Activated T-cell treated with anti-CD3 and anti-CD28 coated beads, Interleukin-2, amount 50 U/mL, for 24 hours (primary cell): ENCODE measurements around the gene SCFD2.

Experiments used
- DNase-seq: peaks from one replicate; pipeline ENCODE4 v3.0.0-alpha.2; 2020
- H3K27ac Mint-ChIP-seq: 2 replicates; pipeline ENCODE4 v1.8.0; 2020; ENCODE audit warnings: mild to moderate bottlenecking, mixed read lengths
- H3K27me3 Mint-ChIP-seq: 2 replicates; pipeline ENCODE4 v1.8.0; 2020; ENCODE audit warnings: mixed read lengths
- H3K36me3 Mint-ChIP-seq: 2 replicates; pipeline ENCODE4 v1.8.0; 2020; ENCODE audit warnings: low read depth, mixed read lengths
- H3K4me1 Mint-ChIP-seq: 2 replicates; pipeline ENCODE4 v1.8.0; 2020; ENCODE audit warnings: low read depth, mixed read lengths
- H3K4me3 Mint-ChIP-seq: 2 replicates; pipeline ENCODE4 v1.8.0; 2020; ENCODE audit warnings: mild to moderate bottlenecking, moderate library complexity, mixed read lengths
- H3K9me3 Mint-ChIP-seq: 2 replicates; pipeline ENCODE4 v1.8.0; 2020; ENCODE audit warnings: mixed read lengths

The SCFD2 gene

GRCh38 chr4:52825460-52826090 is 540.3 kb downstream of the SCFD2 start:
- Mint-ChIP-seq H3K4me1 (peaks cover 40% of the 10 kb centered on the region), H3K27ac (no peak overlapping the region), H3K27me3 (no peaks in the 10 kb centered on the region), H3K36me3 (no peaks in the 10 kb centered on the region), H3K4me3 (no peak overlapping the region), H3K9me3 (peaks cover 5% of the 10 kb centered on the region)
- no peak for DNase-seq

GRCh38 chr4:52824603-52825459 is 541.0 kb downstream of the SCFD2 start:
- Mint-ChIP-seq H3K27ac (peak overlapping the region; percentile 94), H3K4me3 (no peak overlapping the region)

DNA sequence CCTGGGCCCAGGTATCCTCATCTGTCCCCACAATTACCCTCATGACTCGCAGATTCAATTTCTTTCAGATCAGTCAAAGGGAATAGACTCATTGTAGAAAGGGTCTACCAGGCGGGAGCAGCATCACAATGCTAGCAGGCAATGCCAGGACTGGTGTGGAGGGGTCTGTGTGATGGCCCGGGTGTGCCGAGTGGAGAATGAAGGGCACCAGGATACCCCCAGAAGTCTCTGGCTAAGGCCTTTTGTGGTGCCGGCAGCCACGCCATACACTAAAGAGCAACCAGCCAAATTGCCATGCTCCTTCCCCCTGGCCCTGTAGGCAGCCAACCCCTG is 541.6 kb downstream of the SCFD2 start:
- no peaks in the 10 kb centered on the region for H3K36me3 Mint-ChIP-seq
- H3K27ac Mint-ChIP-seq = peak overlapping the region; percentile 94
- DNase-seq = no peak
- no peaks in the 10 kb centered on the region for H3K27me3 Mint-ChIP-seq
- H3K9me3 Mint-ChIP-seq = peaks cover 5% of the 10 kb centered on the region
- peaks cover 40% of the 10 kb centered on the region for H3K4me1 Mint-ChIP-seq
- H3K4me3 Mint-ChIP-seq = no peak overlapping the region

More at GRCh38 chr4:52824603-52825459, 541.0 kb downstream of the SCFD2 start:
- H3K36me3 Mint-ChIP-seq = no peaks in the 10 kb centered on the region
- no peak for DNase-seq
- no peaks in the 10 kb centered on the region for H3K27me3 Mint-ChIP-seq
- peaks cover 5% of the 10 kb centered on the region for H3K9me3 Mint-ChIP-seq
- peaks cover 40% of the 10 kb centered on the region for H3K4me1 Mint-ChIP-seq

DNA sequence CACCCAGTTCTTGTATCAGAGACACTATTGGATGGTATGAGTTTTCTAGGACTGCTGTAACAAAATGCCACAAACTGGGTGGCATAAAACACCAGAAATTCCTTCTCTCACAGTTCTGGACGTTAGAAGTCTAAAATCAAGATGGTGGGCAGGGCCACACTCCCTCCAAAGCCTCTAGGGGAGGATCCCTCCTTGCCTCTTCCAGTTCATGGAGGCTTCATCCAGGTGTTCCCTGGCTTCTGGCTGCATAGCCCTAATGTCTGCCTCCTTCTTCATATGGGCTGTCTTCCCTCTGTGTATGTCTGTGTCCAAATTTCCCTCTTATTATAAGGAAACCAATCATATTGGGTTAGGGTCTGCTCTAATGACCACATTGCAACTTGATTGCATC is 542.2 kb downstream of the SCFD2 start:
- no peak for DNase-seq
- Mint-ChIP-seq H3K9me3 (peaks cover 5% of the 10 kb centered on the region), H3K4me3 (no peak overlapping the region), H3K4me1 (peaks cover 40% of the 10 kb centered on the region), H3K27ac (peak overlapping the region; percentile 94), H3K27me3 (no peaks in the 10 kb centered on the region), H3K36me3 (no peaks in the 10 kb centered on the region)
